Type B pancreatic cell (in vitro differentiated cells): Measurements from ENCODE around the gene BPIFB6. TPM values are rescaled to one million over a fixed set of nuclear protein-coding genes. Genes with fewer than 3 reads are reported as not detected.

ENCODE experiments used
- DNase-seq: peaks from one replicate; pipeline ENCODE4 v3.0.0; 2021; ENCODE audit warnings: mixed read lengths; ENCODE audit not compliant: unreplicated experiment; ENCODE audit errors: extremely low spot score
- H3K27ac Mint-ChIP-seq: 2 replicates; pipeline ENCODE4 v1.8.0; 2021; ENCODE audit warnings: mild to moderate bottlenecking, mixed read lengths
- H3K27me3 Mint-ChIP-seq: 2 replicates; pipeline ENCODE4 v1.8.0; 2021; ENCODE audit warnings: mixed read lengths
- H3K36me3 Mint-ChIP-seq: 2 replicates; pipeline ENCODE4 v1.8.0; 2021; ENCODE audit warnings: mixed read lengths
- H3K4me1 Mint-ChIP-seq: one replicate; pipeline ENCODE4 v1.8.0; 2021; ENCODE audit warnings: mixed read lengths; ENCODE audit not compliant: unreplicated experiment
- H3K4me3 Mint-ChIP-seq: 2 replicates; pipeline ENCODE4 v1.8.0; 2021; ENCODE audit warnings: mild to moderate bottlenecking, mixed read lengths
- H3K9me3 Mint-ChIP-seq: 2 replicates; pipeline ENCODE4 v1.8.0; 2021; ENCODE audit warnings: mixed read lengths
- total RNA-seq: library from RNA; stranded (reverse); gene quantifications from 2 replicates; pipeline ENCODE4 v1.2.1, GENCODE V29; 2021; ENCODE audit warnings: low replicate concordance
- TF ChIP-seq, protein P1 (sequence below): fragments of 200-600 bp; sonication (generic); conservative IDR thresholded peaks from 2 replicates; pipeline ENCODE4 v1.5.0; 2021; ENCODE audit warnings: antibody characterized with exemption, mild to moderate bottlenecking

BPIFB6 gene
- total RNA-seq, 1 donor from 2014 or later = not detected

DNA sequence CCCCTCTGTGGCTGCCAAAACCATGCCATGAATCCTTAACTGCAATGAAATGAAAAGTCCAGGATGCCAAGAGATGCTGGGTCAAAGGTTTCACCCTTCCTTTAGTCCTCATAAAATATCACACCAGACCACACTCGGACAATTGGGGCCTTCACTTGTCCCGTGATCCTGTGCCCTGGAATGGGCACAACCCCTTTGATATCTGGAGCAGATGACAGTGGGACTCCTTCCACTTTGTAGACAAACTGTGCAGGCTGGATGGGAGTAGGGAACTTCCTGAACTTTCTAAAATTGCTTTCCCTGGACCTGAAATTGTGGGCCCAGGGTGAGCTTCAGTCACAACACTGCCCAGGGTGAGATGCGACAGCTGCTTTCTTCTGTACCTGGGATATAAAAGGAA, 9.6 kb upstream of the BPIFB6 start:
- DNase-seq = no peak
- no peaks in the 10 kb centered on the region for H3K9me3 Mint-ChIP-seq
- H3K36me3 Mint-ChIP-seq = no peaks in the 10 kb centered on the region
- H3K4me3 Mint-ChIP-seq = no peak overlapping the region
- TF ChIP-seq, protein P1, sequence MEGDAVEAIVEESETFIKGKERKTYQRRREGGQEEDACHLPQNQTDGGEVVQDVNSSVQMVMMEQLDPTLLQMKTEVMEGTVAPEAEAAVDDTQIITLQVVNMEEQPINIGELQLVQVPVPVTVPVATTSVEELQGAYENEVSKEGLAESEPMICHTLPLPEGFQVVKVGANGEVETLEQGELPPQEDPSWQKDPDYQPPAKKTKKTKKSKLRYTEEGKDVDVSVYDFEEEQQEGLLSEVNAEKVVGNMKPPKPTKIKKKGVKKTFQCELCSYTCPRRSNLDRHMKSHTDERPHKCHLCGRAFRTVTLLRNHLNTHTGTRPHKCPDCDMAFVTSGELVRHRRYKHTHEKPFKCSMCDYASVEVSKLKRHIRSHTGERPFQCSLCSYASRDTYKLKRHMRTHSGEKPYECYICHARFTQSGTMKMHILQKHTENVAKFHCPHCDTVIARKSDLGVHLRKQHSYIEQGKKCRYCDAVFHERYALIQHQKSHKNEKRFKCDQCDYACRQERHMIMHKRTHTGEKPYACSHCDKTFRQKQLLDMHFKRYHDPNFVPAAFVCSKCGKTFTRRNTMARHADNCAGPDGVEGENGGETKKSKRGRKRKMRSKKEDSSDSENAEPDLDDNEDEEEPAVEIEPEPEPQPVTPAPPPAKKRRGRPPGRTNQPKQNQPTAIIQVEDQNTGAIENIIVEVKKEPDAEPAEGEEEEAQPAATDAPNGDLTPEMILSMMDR = no peak
- H3K4me1 Mint-ChIP-seq = no peaks in the 10 kb centered on the region
- H3K27me3 Mint-ChIP-seq = peaks cover 22% of the 10 kb centered on the region
- no peak overlapping the region for H3K27ac Mint-ChIP-seq

DNA sequence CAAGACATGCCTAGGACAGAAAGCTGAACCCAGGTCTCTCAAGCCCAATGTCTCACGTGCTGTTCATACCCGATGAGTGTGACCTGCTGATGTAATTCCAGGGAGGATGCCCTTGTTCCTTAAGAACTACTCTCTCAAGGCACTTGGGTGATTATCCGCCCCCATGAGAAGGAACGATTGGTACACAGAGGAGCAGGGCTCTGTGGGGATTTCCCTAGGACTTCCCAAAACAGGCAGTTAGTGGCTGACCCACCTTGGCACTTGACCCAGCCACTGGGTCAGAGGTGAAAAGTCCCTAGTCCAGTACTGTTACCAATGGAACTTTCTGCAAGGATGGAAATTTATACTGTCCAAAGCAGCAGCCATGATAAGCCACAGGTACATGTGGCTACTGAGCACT, 9.2 kb upstream of the BPIFB6 start:
- no peaks in the 10 kb centered on the region for H3K36me3 Mint-ChIP-seq
- H3K4me1 Mint-ChIP-seq = no peaks in the 10 kb centered on the region
- TF ChIP-seq, protein P1 = no peak
- H3K4me3 Mint-ChIP-seq = no peak overlapping the region
- no peak overlapping the region for H3K27ac Mint-ChIP-seq
- peaks cover 24% of the 10 kb centered on the region for H3K27me3 Mint-ChIP-seq
- no peaks in the 10 kb centered on the region for H3K9me3 Mint-ChIP-seq
- DNase-seq = no peak

DNA sequence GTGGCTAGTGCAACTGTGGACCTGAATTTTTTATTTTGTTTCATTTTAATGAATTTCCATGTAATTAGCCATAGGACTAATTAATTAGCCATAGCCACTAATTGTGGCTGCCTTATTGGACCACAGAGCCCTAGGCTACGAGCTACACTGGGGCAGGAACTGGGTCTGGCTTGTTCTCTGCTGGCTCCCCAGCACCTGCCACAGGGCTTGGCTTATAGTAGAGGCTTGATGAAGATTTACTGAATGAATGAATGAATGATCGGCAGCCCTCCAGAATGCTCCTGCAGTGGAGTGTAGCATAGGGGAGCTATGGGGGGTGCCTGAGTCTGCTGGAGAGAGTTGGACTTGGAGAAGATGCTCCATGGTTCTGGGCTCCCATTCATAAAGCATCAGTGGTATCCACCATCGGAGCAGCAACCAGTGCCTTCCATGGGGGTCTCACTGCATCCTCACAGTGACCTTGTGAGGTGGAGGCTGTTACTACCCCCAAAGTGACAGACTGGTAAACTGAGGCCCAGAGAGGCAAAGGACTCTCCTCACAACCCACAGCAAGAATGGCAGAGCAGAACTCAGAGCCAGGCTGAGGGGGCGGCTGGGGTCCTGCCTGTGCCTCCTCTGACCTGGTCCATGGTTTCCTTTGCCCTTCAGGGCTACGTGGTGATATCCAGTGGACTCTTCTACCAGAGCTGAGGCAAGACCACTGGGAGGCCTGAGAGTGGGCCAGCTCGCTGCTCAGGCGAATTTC, 8.6 kb upstream of the BPIFB6 start:
- no peaks in the 10 kb centered on the region for H3K4me1 Mint-ChIP-seq
- no peaks in the 10 kb centered on the region for H3K36me3 Mint-ChIP-seq
- no peaks in the 10 kb centered on the region for H3K9me3 Mint-ChIP-seq
- H3K4me3 Mint-ChIP-seq = no peak overlapping the region
- peaks cover 19% of the 10 kb centered on the region for H3K27me3 Mint-ChIP-seq
- TF ChIP-seq, protein P1 = no peak
- DNase-seq = no peak
- no peak overlapping the region for H3K27ac Mint-ChIP-seq

DNA sequence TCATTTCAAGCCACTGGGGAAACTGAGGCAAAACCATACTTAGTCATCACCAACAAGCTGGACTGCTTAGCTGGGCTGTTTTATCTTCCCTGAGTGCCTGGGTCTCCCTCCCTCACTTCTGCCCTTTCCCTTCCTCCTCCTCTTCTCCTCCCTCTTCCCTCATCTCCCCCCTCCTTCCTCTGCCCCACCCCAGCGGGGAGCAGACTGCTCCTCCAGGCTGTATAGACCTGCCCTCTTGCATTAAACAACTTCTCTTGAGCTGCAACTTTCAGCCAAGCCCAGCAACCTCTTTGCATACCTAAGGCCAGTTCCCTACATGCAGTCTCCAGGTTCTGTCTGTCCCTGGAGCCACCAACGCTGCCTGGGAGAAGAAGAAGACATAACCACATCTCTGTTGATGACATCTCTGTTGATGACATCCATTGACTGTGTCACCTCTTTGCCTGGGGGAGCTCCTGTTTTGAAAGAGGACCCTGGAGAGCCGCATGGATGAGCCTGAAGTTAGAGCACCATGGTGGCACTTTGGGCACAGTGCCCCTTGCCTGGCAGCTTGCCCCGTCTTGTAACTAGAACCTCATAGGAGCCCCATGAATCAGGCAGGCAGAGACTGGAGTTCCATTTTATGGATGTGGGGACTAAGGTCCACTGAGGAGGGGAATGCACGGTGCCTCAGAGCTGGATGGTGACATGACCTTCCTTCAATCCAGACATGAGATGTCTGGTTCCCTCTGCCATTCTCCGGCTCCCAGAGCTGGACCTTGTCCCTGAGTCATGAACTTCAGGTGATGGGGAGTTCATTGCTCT, 7.8 kb upstream of the BPIFB6 start:
- H3K27ac Mint-ChIP-seq = no peak overlapping the region
- TF ChIP-seq, protein P1 = no peak
- H3K36me3 Mint-ChIP-seq = no peaks in the 10 kb centered on the region
- no peak overlapping the region for H3K4me3 Mint-ChIP-seq
- peaks cover 14% of the 10 kb centered on the region for H3K27me3 Mint-ChIP-seq
- H3K9me3 Mint-ChIP-seq = no peaks in the 10 kb centered on the region
- no peaks in the 10 kb centered on the region for H3K4me1 Mint-ChIP-seq
- DNase-seq = no peak

DNA sequence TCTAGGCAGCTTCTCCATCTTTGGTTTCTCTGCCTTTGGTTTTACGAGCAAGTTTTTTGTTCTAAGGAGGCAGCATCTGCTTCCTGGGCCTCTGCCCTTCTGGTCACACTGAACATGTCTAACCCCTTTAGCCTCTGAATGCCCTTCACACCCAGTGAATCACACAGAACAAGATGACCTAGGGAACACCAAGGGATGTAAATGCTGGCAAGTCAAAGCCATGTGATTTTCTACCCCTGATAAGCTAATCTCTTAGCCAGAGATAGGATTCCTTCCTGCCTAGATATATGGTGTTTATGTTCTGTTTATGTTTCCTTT, 7.2 kb upstream of the BPIFB6 start:
- peaks cover 9% of the 10 kb centered on the region for H3K27me3 Mint-ChIP-seq
- no peaks in the 10 kb centered on the region for H3K9me3 Mint-ChIP-seq
- no peaks in the 10 kb centered on the region for H3K36me3 Mint-ChIP-seq
- no peak overlapping the region for H3K27ac Mint-ChIP-seq
- TF ChIP-seq, protein P1 = no peak
- no peaks in the 10 kb centered on the region for H3K4me1 Mint-ChIP-seq
- DNase-seq = no peak
- H3K4me3 Mint-ChIP-seq = no peak overlapping the region
